Mesenchymal stem cell (in vitro differentiated cells and primary cell): ENCODE data around the gene FAM174B. TPM values are rescaled to one million over a fixed set of nuclear protein-coding genes. Genes with fewer than 3 reads are reported as not detected.

ENCODE experiments used
- DNase-seq: peaks from one replicate; pipeline ENCODE4 v3.0.0-alpha.2; 2013
- H2AFZ ChIP-seq: one replicate; pipeline ENCODE4 v1.6.1; 2013; ENCODE audit warnings: low read depth, mild to moderate bottlenecking, control low read depth, inconsistent platforms, low read length, moderate library complexity
- H2AK5ac ChIP-seq: 2 replicates; pipeline ENCODE4 v1.6.1; 2013; ENCODE audit warnings: low read length, moderate library complexity, mild to moderate bottlenecking, inconsistent platforms; ENCODE audit not compliant: severe bottlenecking
- H2BK120ac ChIP-seq: one replicate; pipeline ENCODE4 v1.6.1; 2013; ENCODE audit warnings: low read depth, mild to moderate bottlenecking, inconsistent platforms, low read length, moderate library complexity
- H2BK12ac ChIP-seq, 2 experiments: one replicate each; pipeline ENCODE4 v1.6.1; 2013; ENCODE audit warnings: inconsistent platforms in 2 of 2, low read length in 2 of 2, mild to moderate bottlenecking in 2 of 2, moderate library complexity in 2 of 2, control low read depth in 1 of 2
- H2BK15ac ChIP-seq: one replicate; pipeline ENCODE4 v1.6.1; 2013; ENCODE audit warnings: mild to moderate bottlenecking, low read depth, inconsistent platforms; ENCODE audit not compliant: poor library complexity, severe bottlenecking
- H2BK5ac ChIP-seq: 2 replicates; pipeline ENCODE4 v1.6.1; 2013; ENCODE audit warnings: low read depth, mild to moderate bottlenecking, low read length, control low read depth, inconsistent platforms; ENCODE audit not compliant: poor library complexity, severe bottlenecking
- H3K14ac ChIP-seq, 2 experiments: one replicate each; pipeline ENCODE4 v1.6.1; 2013; ENCODE audit warnings: inconsistent platforms in 2 of 2, low read length in 2 of 2, control low read depth in 1 of 2, mild to moderate bottlenecking in 1 of 2, moderate library complexity in 1 of 2
- H3K18ac ChIP-seq, 2 experiments: one replicate each; pipeline ENCODE4 v1.6.1; 2013; ENCODE audit warnings: inconsistent platforms in 2 of 2, low read length in 2 of 2, control low read depth in 1 of 2, low read depth in 1 of 2, mild to moderate bottlenecking in 1 of 2
- H3K23ac ChIP-seq, 2 experiments: one replicate each; pipeline ENCODE4 v1.6.1; 2013; ENCODE audit warnings: inconsistent platforms in 2 of 2, low read length in 2 of 2, mild to moderate bottlenecking in 2 of 2, moderate library complexity in 2 of 2, control low read depth in 1 of 2
- H3K27ac ChIP-seq: 2 replicates; pipeline ENCODE4 v1.5.1; 2013; ENCODE audit warnings: mild to moderate bottlenecking, moderate library complexity, low read length, control low read depth, inconsistent platforms; ENCODE audit not compliant: poor library complexity, severe bottlenecking
- H3K27me3 ChIP-seq, 2 experiments: 2 replicates each; pipeline versions ENCODE4 v1.6.1 to v1.7.0; 2013; ENCODE audit warnings: low read length in 2 of 2, mild to moderate bottlenecking in 2 of 2, moderate library complexity in 2 of 2, control low read depth in 1 of 2, inconsistent platforms in 1 of 2; ENCODE audit not compliant: control insufficient read depth in 1 of 2, insufficient read depth in 1 of 2
- H3K36me3 ChIP-seq, 2 experiments: 2 replicates each; pipeline versions ENCODE4 v1.6.1 to v1.7.0; 2013; ENCODE audit warnings: low read length in 2 of 2, control low read depth in 1 of 2, inconsistent platforms in 1 of 2, low read depth in 1 of 2, mild to moderate bottlenecking in 1 of 2; ENCODE audit not compliant: insufficient read depth in 2 of 2, control insufficient read depth in 1 of 2
- H3K4ac ChIP-seq, 2 experiments: one replicate each; pipeline ENCODE4 v1.6.1; 2013; ENCODE audit warnings: inconsistent platforms in 2 of 2, low read length in 2 of 2, mild to moderate bottlenecking in 2 of 2, moderate library complexity in 2 of 2, control low read depth in 1 of 2, low read depth in 1 of 2
- H3K4me1 ChIP-seq: 2 replicates; pipeline ENCODE4 v1.6.1; 2013; ENCODE audit warnings: low read depth, low read length, control low read depth; ENCODE audit not compliant: control insufficient read depth, insufficient read depth
- H3K4me2 ChIP-seq: 2 replicates; pipeline ENCODE4 v1.6.1; 2013; ENCODE audit warnings: low read length, mild to moderate bottlenecking, inconsistent platforms; ENCODE audit not compliant: poor library complexity, severe bottlenecking
- H3K4me3 ChIP-seq, 2 experiments: 2 replicates each; pipeline versions ENCODE4 v1.5.1 to v1.7.0; 2013; ENCODE audit warnings: low read length in 2 of 2, mild to moderate bottlenecking in 2 of 2, control low read depth in 1 of 2, low read depth in 1 of 2; ENCODE audit not compliant: insufficient read depth in 1 of 2
- H3K79me1 ChIP-seq: replicated peaks from 2 replicates; pipeline ENCODE4 v1.6.1; 2013; ENCODE audit warnings: mild to moderate bottlenecking, control low read depth, low read length, inconsistent platforms; ENCODE audit not compliant: poor library complexity, severe bottlenecking
- H3K9ac ChIP-seq: 2 replicates; pipeline ENCODE4 v1.7.0; 2013; ENCODE audit warnings: mild to moderate bottlenecking, low read length, moderate library complexity
- H3K9me3 ChIP-seq: 2 replicates; pipeline ENCODE4 v1.7.0; 2013; ENCODE audit warnings: mild to moderate bottlenecking, low read length; ENCODE audit not compliant: control insufficient read depth
- H4K8ac ChIP-seq: one replicate; pipeline ENCODE4 v1.6.1; 2013; ENCODE audit warnings: inconsistent platforms, mild to moderate bottlenecking, low read length, moderate library complexity
- H4K91ac ChIP-seq: one replicate; pipeline ENCODE4 v1.6.1; 2013; ENCODE audit warnings: mild to moderate bottlenecking, low read length, inconsistent platforms
- WGBS: methylation state at CpG from one replicate; pipeline ENCODE4 v1.1.7; 2013; ENCODE audit warnings: mixed read lengths; 5-methylcytosine and 5-hydroxymethylcytosine counted together
- polyA plus RNA-seq, 2 experiments: library from polyadenylated mRNA; stranded (reverse); fragments of 200-250 nt; gene quantifications; one replicate each; pipeline ENCODE4 v1.2.3, GENCODE V29; 2013

FAM174B gene
- polyA plus RNA-seq (2013, experiment 1 of 2) = 3.3 TPM
- 3.7 TPM for polyA plus RNA-seq (2013, experiment 2 of 2)

GRCh38 chr15:92655178-92655995 lies at the start of gene FAM174B:
TSS of gene FAM174B (minus strand) at chr15:92655775.
- peak within 1 kb of the TSS in 1 of 2 experiments; percentile 87 for H3K23ac ChIP-seq
- peak within 1 kb of the TSS; percentile 92 for H4K91ac ChIP-seq
- peak within 1 kb of the TSS; percentile 49 for H2BK120ac ChIP-seq
- peak within 1 kb of the TSS; percentile 64 for H4K8ac ChIP-seq
- H2BK15ac ChIP-seq = peak within 1 kb of the TSS; percentile 28
- H3K4me2 ChIP-seq = peak within 1 kb of the TSS; percentile 91
- H3K4ac ChIP-seq = peak within 1 kb of the TSS in 1 of 2 experiments; percentile 18
- 2% methylated on average over 60 of the region's 100 CpGs for WGBS
- H3K4me3 ChIP-seq = peak within 1 kb of the TSS; percentile 46 to 72
- DNase-seq = peak; percentile 33
- no peak within 1 kb of the TSS for H2AK5ac ChIP-seq
- no peak within 1 kb of the TSS for H3K27ac ChIP-seq
- no peaks in the 10 kb centered on the region for H3K9me3 ChIP-seq
- H3K18ac ChIP-seq = peak within 1 kb of the TSS; percentile 70 to 94
- H3K14ac ChIP-seq = peak within 1 kb of the TSS in 1 of 2 experiments; percentile 82
- peak within 1 kb of the TSS in 1 of 2 experiments; percentile 39 for H2BK12ac ChIP-seq
- no peak within 1 kb of the TSS for H2BK5ac ChIP-seq
- no peaks in the 10 kb centered on the region for H3K79me1 ChIP-seq
- peaks cover 26 to 30% of the 10 kb centered on the region in 2 experiments for H3K27me3 ChIP-seq
- peak within 1 kb of the TSS; percentile 70 for H2AFZ ChIP-seq
- peaks cover 9% of the 10 kb centered on the region for H3K4me1 ChIP-seq
- H3K36me3 ChIP-seq = peaks cover 0 to 4% of the 10 kb centered on the region in 2 experiments
- H3K9ac ChIP-seq = peak within 1 kb of the TSS; percentile 32

GRCh38 chr15:92696096-92696495 lies 40.5 kb upstream of the FAM174B start:
- H3K9me3 ChIP-seq = no peaks in the 10 kb centered on the region
- no peak overlapping the region for H2BK15ac ChIP-seq
- no peaks in the 10 kb centered on the region for H3K79me1 ChIP-seq
- no peak overlapping the region for H2BK120ac ChIP-seq
- WGBS = 79% methylated on average over 4 of the region's 5 CpGs
- H3K4me3 ChIP-seq = no peak overlapping the region
- no peak overlapping the region for H3K14ac ChIP-seq
- no peak overlapping the region for H3K23ac ChIP-seq
- H2AK5ac ChIP-seq = no peak overlapping the region
- no peak overlapping the region for H2AFZ ChIP-seq
- no peaks in the 10 kb centered on the region for H3K27me3 ChIP-seq
- no peak overlapping the region for H4K8ac ChIP-seq
- H3K4ac ChIP-seq = no peak overlapping the region
- no peaks in the 10 kb centered on the region for H3K4me1 ChIP-seq
- no peak for DNase-seq
- no peak overlapping the region for H3K4me2 ChIP-seq
- no peak overlapping the region for H3K18ac ChIP-seq
- no peak overlapping the region for H2BK5ac ChIP-seq
- H3K36me3 ChIP-seq = no peaks in the 10 kb centered on the region
- H4K91ac ChIP-seq = no peak overlapping the region
- no peak overlapping the region for H3K9ac ChIP-seq
- H3K27ac ChIP-seq = no peak overlapping the region
- H2BK12ac ChIP-seq = no peak overlapping the region

- no peak overlapping the region for H3K23ac ChIP-seq
- H2BK120ac ChIP-seq = no peak overlapping the region
- WGBS = 53% methylated on average over 3 of the region's 5 CpGs
- no peak overlapping the region for H2BK15ac ChIP-seq
- no peak overlapping the region for H2BK5ac ChIP-seq
- H3K4me3 ChIP-seq = no peak overlapping the region
- H3K4ac ChIP-seq = no peak overlapping the region
- no peak overlapping the region for H3K4me2 ChIP-seq
- H3K4me1 ChIP-seq = no peaks in the 10 kb centered on the region
- no peak overlapping the region for H2AK5ac ChIP-seq
- H3K18ac ChIP-seq = no peak overlapping the region
- peak; percentile 32 for DNase-seq
- H3K14ac ChIP-seq = no peak overlapping the region
- no peak overlapping the region for H3K27ac ChIP-seq
- H2AFZ ChIP-seq = no peak overlapping the region
- H3K9me3 ChIP-seq = no peaks in the 10 kb centered on the region
- H3K79me1 ChIP-seq = no peaks in the 10 kb centered on the region
- no peak overlapping the region for H2BK12ac ChIP-seq
- H3K36me3 ChIP-seq = no peaks in the 10 kb centered on the region
- H4K8ac ChIP-seq = no peak overlapping the region
- peaks cover 0 to 3% of the 10 kb centered on the region in 2 experiments for H3K27me3 ChIP-seq
- no peak overlapping the region for H3K9ac ChIP-seq
- no peak overlapping the region for H4K91ac ChIP-seq
Measured at GRCh38 chr15:92693691-92694331, 38.2 kb upstream of the FAM174B start.

GRCh38 chr15:92690395-92690794 lies 34.8 kb upstream of the FAM174B start:
- DNase-seq = no peak
- H2BK5ac ChIP-seq = no peak overlapping the region
- no peak overlapping the region for H3K4me2 ChIP-seq
- no peak overlapping the region for H3K9ac ChIP-seq
- H2AFZ ChIP-seq = no peak overlapping the region
- no peak overlapping the region for H3K4ac ChIP-seq
- H3K36me3 ChIP-seq = no peaks in the 10 kb centered on the region
- no peak overlapping the region for H3K4me3 ChIP-seq
- no peak overlapping the region for H3K23ac ChIP-seq
- no peak overlapping the region for H2BK12ac ChIP-seq
- H4K91ac ChIP-seq = no peak overlapping the region
- H2BK120ac ChIP-seq = no peak overlapping the region
- no peak overlapping the region for H2AK5ac ChIP-seq
- no peak overlapping the region for H3K18ac ChIP-seq
- peaks cover 0 to 4% of the 10 kb centered on the region in 2 experiments for H3K27me3 ChIP-seq
- H3K27ac ChIP-seq = no peak overlapping the region
- H3K9me3 ChIP-seq = no peaks in the 10 kb centered on the region
- H3K79me1 ChIP-seq = no peaks in the 10 kb centered on the region
- 73% methylated on average over 3 of the region's 3 CpGs for WGBS
- H3K14ac ChIP-seq = no peak overlapping the region
- no peaks in the 10 kb centered on the region for H3K4me1 ChIP-seq
- H4K8ac ChIP-seq = no peak overlapping the region
- H2BK15ac ChIP-seq = no peak overlapping the region
